ENCODE results near the gene CLIC5.

The CLIC5 gene

GRCh38 chr6:45986746-45987274, 28.9 kb downstream of the CLIC5 start:
- TF ChIP-seq GABPA (IDR thresholded peaks at IDR 0.05; ENCODE audit: low read depth), result no peak
- no peak for TF ChIP-seq REST (IDR thresholded peaks at IDR 0.05; ENCODE audit: insufficient replicate concordance, low read depth)
- no peak for TF ChIP-seq POLR2AphosphoS5 (IDR thresholded peaks at IDR 0.05; ENCODE audit: low read depth)
- TF ChIP-seq SPI1 (IDR thresholded peaks at IDR 0.05; ENCODE audit: borderline replicate concordance, low read depth), result no peak
- TF ChIP-seq CTCF (IDR thresholded peaks at IDR 0.05; ENCODE audit: insufficient read depth, low read length), result no peak
- Histone ChIP-seq H3K27ac (replicated peaks) (no peak overlapping the region), H3K4me3 (replicated peaks; ENCODE audit: insufficient read depth, low read length) (no peak overlapping the region), H3K27me3 (ENCODE audit: insufficient read depth, poor library complexity, severe bottlenecking) (peaks cover 6% of the 10 kb centered on the region)
- DNase-seq (ENCODE audit: low read depth in 1 of 2, low spot score in 1 of 2), result no peak

- peaks cover 10% of the 10 kb centered on the region for H3K27me3 ChIP-seq (ENCODE audit: insufficient read depth, poor library complexity, severe bottlenecking)
- H3K4me3 ChIP-seq (replicated peaks; ENCODE audit: insufficient read depth, low read length), result no peak overlapping the region
- DNase-seq (ENCODE audit: low read depth in 1 of 2, low spot score in 1 of 2), result no peak
- TF ChIP-seq POLR2AphosphoS5 (IDR thresholded peaks at IDR 0.05; ENCODE audit: low read depth), result no peak
- TF ChIP-seq GABPA (IDR thresholded peaks at IDR 0.05; ENCODE audit: low read depth), result no peak
- TF ChIP-seq SPI1 (IDR thresholded peaks at IDR 0.05; ENCODE audit: borderline replicate concordance, low read depth), result no peak
- TF ChIP-seq REST (IDR thresholded peaks at IDR 0.05; ENCODE audit: insufficient replicate concordance, low read depth), result no peak
- TF ChIP-seq CTCF (IDR thresholded peaks at IDR 0.05; ENCODE audit: insufficient read depth, low read length), result no peak
- no peak overlapping the region for H3K27ac ChIP-seq (replicated peaks)
These were observed 30.8 kb downstream of the CLIC5 start for GRCh38 chr6:45984788-45985425.

GRCh38 chr6:45984347-45984746, 31.3 kb downstream of the CLIC5 start:
- no peak for DNase-seq (ENCODE audit: low read depth in 1 of 2, low spot score in 1 of 2)
- TF ChIP-seq POLR2AphosphoS5 (IDR thresholded peaks at IDR 0.05; ENCODE audit: low read depth) (no peak), CTCF (IDR thresholded peaks at IDR 0.05; ENCODE audit: insufficient read depth, low read length) (no peak), REST (IDR thresholded peaks at IDR 0.05; ENCODE audit: insufficient replicate concordance, low read depth) (no peak), SPI1 (IDR thresholded peaks at IDR 0.05; ENCODE audit: borderline replicate concordance, low read depth) (no peak), GABPA (IDR thresholded peaks at IDR 0.05; ENCODE audit: low read depth) (no peak)
- Histone ChIP-seq H3K4me3 (replicated peaks; ENCODE audit: insufficient read depth, low read length) (no peak overlapping the region), H3K27me3 (ENCODE audit: insufficient read depth, poor library complexity, severe bottlenecking) (peaks cover 7% of the 10 kb centered on the region), H3K27ac (replicated peaks) (no peak overlapping the region)

Measured in HL-60 (cell line).